LHCN-M2 (cell line): ENCODE results near the gene DENR. TPM values are rescaled to one million over a fixed set of nuclear protein-coding genes. Genes with fewer than 3 reads are reported as not detected.
"Not testable (repeated sequence)": the region's sequence is repeated elsewhere in the genome, so short reads cannot be mapped to it uniquely, and the experiment has no call there.

Source experiments
- DNase-seq: peaks from one replicate; pipeline ENCODE4 v3.0.0-alpha.2; 2012; ENCODE audit warnings: low read depth
- polyA plus RNA-seq: library from polyadenylated mRNA; unstranded; fragments of >200 nt; gene quantifications from one replicate; pipeline ENCODE4 v1.2.1, GENCODE V29; 2012; ENCODE audit warnings: missing spikeins
- total RNA-seq: library from RNA; depleted of rRNA; stranded (reverse); fragments of >200 nt; gene quantifications from 2 replicates; pipeline ENCODE4 v1.2.3, GENCODE V29; 2014; rRNA removed

DENR gene, protein sequence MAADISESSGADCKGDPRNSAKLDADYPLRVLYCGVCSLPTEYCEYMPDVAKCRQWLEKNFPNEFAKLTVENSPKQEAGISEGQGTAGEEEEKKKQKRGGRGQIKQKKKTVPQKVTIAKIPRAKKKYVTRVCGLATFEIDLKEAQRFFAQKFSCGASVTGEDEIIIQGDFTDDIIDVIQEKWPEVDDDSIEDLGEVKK
- total RNA-seq, result 46.4 and 48.8 TPM in 2 replicates
- 32.9 TPM for polyA plus RNA-seq

DNA sequence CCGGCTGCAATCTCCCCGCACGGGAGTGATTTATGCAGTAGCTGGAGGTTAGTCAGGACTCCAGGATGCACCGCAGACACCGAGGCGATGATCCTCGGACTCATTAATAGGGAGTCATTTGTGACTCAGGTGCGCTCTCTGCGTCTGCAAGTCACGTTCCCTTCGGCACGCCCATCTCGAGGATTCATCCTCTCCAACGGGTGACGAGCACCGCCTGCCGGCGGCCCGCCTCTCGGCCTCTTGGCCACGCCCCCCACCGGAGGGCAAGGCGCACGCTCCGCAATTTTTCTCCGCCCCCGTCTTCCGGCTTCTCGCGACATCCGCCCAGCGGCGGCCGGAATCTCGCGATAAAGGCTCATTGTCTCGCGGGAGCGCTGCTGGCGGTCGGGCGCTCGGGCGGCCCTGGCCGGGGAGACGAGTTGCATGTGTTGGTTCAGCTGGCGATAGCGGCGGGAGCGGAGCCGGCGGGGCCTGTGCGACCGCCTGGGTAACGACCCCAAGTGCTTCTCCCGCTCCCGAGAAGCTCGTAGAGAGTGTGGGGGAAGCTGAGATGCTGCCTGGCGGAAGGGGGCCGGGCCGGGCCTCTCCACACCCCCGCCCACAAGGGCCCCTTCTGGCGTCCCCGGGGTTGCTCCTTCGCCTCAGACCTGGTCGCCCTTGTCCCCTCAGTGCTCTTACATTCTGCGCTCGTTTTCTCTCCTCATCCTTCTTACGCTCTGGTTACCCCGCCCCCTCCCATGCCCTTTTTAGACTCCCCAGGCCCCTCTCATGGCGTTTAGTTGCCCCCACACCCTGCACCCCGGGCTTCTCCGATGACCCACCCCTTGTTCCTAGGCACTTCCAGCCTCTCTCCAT, at the start of gene DENR:
DENR (plus strand) TSS at position 361 of the 855 bp plus-strand sequence. CDS start 878 bp downstream, outside the sequence.
- DNase-seq, result peak; percentile 96

DNA sequence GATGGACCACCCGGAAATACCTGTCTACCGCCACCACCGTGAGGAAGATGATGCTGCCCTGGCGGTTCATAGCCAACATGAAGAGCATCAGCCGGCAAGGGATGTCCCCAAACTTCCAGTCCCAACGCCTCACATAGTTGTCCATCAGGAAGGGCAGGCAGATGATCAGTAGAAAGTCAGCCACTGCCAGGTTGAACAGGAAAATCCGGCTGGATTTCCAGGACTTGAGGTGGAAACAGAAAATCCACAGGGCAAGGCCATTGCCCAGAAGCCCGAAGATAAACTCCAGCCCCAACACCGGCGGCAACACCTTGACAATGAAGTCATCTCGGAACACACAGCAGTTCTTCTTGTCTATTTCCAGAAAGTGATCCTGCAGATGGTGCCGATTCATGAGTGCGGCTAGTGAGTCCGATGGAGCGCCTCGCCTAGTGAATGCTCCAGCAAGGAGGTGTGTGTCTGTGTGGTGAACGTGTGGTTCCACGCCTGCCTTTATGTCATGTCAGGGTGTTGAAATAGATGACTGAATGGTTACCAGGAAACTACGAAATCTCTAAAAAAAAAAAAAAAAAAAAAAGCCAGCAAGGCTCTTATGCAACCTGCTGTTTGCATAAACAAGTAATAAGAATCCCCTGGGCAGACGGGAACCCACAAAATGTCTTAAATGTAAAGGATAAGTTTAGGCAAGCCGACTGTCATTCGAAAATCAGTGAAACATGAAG, 49.6 kb upstream of the DENR start, which contains the start of gene HCAR2:
HCAR2 (minus strand) TSS at position 468 of the 722 bp plus-strand sequence; CDS start at position 394, 74 bp downstream.
- DNase-seq, result not testable (repeated sequence)

DNA sequence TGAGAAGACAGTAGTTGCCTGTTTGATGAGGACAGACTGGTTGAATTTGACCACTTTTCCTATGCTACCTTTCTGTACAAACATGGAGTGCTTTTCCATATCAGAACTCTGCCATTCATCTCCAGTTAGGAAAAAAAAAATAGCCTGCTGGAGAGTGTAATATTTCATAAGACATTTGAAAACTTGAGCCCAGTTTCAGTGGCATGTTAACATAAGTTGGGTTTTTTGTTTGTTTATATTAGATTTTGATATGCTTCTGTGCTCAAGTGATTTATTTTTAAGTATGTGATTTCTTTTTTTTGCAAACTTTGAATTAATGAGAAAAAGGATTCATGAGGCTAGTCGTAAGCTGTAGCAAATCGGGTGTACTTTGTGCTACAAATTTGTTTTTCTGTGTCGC, 48.8 kb upstream of the DENR start:
- DNase-seq, result not testable (repeated sequence)

DNA sequence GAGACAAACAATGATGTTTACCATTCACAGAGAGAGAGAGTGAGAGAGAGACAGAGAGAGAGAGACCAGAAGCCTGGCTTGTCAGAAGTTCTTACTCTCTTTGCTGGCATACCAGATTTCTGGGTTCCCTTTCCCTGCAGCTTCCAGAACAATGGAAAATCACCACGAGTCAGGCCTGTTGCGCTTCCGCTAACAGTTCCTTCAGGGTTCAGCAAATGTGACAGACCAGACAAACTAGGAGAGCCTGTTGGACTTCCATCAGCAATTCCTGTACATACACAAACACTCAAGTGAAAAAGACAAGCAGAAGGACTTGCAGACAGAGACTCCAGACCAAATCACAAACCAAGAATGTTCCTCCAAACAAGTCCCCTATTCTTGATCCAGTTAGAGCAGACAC, 43.3 kb upstream of the DENR start:
- DNase-seq, result not testable (repeated sequence)

DNA sequence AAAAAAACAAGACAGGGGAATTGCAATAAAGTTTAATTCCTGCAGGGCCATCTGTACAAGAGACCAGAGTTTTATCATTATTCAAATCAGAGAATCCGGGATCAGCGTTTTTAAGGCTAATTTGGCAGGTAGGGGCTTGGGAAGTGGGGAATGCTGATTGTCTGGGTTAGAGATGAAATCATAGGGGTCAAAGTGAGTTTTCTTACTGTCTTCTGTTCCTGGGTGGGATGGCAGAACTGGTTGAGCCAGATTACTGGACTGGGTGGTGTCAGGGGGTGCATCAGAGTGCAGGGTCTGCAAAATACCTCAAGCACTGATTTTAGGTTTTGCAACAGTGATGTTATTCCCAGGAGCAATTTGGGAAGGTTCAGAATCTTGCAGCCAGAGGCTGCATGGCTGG, 42.3 kb upstream of the DENR start:
- DNase-seq, result not testable (repeated sequence)

DNA sequence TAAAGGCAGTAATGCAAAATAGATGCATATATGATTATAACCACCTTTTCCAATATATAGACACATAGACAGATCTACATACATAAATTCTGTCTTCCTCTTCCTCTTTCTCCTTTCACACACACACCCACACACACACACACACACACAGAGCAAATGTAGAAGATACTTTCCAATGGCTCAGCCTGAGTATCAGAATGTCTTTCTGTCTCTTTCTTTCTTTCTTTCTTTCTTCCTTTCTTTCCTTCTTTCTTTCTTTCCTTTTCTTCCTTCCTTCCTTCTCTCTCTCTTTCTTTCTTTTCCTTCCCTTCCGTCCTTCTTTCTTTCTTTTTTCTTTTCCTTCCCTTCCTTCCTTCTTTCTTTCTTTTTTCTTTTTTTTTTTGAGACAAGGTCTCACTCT, 41.4 kb upstream of the DENR start:
- not testable (repeated sequence) for DNase-seq

DNA sequence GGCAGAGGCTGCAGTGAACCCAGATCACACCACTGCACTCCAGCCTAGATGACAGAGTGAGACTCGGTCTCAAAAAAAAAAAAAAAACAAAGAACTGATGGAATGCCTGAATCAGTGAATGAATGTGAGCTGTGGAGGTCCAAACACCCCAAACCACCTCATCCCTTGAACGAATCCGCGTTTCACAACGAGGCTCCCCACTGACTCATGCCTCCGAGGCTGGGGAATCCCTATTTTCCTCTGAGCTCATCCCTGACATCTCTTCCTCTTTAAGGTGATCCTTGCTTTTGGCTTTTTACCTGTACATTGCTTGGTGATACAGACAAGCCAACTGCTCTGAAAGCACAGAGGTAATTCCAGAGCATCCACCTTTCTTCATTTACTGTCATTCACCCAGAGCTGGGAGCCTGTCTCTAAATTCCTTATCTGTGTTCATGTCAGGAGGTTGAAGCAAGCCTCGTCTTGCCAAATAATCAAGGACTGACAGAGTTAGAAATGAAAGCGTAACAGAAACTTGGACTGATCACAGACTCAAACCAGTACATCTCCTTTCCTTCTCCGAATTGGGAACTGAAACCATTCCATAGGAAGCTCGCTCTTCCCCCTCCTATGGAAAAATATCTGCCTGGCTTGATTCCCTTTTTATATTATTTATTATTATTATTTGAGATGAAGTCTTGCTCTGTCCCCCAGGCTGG, 39.0 kb upstream of the DENR start:
- DNase-seq, result not testable (repeated sequence)

DNA sequence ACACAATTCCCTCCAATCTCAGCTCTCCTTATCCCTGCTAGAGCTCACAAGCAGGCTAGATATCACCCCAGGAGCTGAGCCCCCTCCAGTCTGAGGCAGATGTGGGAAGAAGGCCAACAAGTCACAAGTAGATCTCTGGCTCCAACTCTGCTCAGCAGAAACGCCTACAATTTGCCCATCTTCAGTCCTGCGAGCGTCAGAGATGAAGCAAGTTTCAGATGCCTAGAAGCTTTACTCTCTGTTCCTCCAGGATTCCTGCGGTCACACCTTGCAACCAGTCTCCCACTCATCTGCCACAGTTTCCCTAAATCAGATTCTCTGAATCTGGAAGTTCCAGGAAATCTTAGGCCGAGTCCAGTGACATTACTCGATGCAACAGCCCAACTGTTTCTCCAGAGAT, 37.4 kb upstream of the DENR start:
- not testable (repeated sequence) for DNase-seq

DNA sequence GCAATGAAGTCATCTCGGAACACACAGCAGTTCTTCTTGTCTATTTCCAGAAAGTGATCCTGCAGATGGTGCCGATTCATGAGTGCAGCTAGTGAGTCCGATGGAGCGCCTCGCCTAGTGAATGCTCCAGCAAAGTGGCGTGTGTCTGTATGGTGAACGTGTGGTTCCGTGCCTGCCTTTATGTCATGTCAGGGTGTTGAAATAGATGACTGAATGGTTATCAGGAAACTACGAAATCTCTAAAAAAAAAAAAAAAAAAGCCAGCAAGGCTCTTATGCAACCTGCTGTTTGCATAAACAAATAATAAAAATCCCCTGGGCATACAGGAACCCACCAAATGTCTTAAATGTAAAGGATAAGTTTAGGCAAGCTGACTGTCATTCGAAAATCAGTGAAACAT, 36.0 kb upstream of the DENR start, which contains the start of gene HCAR3:
HCAR3 (minus strand) TSS at position 154 of the 400 bp plus-strand sequence; CDS start at position 80, 74 bp downstream.
- DNase-seq, result not testable (repeated sequence)

DNA sequence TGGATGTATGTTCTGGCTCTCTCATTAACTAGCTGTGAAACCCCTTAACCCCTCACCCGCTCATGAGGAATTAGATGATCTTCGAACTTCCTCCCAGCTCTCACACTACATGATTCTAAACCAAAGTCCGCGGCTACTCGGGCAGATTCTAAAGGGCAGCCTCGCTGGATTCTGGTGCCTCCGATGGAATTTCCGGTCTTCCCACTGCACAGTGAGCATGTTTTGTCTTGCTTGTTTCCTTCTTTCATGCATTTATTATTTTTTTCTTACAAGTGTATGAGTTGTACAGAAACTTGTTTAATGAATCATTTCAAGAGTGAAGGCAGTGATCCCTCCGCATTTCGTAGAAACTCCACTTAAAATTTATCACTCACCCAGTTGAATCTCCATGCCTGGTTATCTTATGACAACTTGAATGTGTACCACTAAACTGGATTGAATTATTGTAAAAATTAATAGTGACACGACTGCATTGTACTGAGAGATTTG, 31.5 kb upstream of the DENR start:
- DNase-seq, result no peak

DNA sequence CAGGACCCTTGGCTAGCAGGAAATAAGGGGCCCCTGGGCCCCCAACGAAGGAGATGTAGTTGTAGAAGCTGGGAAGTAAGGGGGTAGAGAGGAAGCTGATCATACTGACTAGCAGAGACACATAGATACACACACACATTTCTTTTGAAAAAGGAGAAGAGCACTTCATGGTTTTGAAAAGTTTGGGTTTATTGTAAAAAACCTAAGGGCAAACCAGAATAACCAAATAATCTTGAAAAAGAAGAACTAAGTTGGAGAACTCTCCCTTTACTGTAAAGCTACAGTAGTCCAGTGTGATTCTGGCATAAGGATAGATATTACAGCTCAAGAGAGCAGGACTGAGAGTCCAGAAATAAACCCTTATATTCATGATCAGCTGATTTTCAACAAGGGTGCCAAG, 30.2 kb upstream of the DENR start:
- no peak for DNase-seq

DNA sequence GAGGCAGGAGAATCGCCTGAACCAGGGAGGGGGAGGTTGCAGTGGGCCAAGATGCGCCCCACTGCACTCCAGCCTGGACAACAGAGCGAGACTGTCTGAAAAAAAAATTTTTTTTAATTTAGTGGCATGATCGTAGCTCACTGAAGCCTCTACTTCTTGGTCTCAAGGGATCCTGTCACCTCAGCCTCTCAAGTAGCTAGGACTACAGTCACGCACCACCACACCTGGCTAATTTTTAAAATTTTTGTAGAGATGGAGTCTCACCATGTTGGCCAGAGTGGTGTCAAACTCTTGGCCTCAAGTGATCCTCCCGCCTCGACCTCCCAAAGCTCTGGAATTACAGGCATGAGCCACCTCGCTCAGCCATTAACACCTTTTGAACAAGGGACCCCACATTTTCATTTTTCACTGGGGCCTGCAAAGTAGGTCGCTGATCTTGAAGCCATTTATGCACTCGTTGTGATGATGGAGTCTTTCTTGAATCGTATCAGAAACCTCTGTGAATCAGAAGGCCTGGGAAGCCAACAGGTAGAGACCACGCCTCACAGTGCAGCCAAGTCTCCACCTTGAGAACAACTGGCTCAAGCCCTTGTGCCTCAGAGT, 27.9 kb upstream of the DENR start:
- DNase-seq, result no peak

DNA sequence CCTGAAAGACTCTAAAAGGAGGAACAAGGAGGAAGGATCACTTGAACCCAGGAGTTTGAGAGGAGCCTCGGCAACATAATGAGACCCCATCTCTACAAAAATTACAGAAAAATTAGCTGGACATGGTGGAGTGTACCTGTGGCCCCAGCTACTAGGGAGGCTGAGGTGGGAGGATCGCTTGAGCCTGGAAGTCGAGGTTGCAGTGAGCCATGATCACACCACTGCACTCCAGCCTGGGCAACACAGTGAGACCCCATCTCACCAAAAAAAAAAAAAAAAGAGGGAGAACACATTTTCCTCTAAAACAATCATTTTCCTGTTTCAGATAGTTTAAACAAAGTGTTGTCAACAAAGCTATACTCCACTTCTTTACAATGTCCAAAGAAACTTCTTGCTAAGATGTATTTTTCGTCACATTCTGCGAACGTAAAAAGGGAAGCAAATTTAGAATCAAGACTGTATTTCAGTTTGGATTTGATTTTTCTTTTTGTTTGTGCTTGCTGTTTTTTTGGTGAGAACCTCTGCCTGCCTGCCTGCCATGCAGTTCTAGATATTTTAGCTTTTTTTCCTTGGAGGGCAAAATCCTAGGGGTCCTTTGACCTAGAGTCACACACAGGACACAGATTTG, 27.1 kb upstream of the DENR start:
- no peak for DNase-seq

DNA sequence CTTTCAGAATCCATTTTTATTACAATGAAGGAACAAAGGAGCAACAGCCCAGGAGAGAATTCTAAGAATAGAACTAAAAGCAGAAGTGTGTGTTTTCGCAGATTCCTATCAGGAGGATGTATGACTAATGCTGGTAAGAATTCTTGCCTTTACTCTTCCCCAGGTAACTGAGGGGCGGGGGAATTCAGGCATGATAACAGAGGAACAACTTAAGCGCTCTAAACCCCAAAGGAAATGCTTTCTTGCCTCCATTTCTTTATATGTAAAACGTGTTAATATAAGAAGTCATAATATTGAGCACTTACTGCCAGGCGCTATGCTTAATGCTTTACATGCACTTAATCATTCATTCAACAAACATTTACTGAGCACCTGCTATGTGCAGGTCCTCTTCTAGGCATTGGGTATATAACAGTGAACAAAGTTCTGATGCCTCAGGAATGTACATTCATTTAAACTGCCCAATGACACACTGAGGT, 26.5 kb upstream of the DENR start:
- no peak for DNase-seq

DNA sequence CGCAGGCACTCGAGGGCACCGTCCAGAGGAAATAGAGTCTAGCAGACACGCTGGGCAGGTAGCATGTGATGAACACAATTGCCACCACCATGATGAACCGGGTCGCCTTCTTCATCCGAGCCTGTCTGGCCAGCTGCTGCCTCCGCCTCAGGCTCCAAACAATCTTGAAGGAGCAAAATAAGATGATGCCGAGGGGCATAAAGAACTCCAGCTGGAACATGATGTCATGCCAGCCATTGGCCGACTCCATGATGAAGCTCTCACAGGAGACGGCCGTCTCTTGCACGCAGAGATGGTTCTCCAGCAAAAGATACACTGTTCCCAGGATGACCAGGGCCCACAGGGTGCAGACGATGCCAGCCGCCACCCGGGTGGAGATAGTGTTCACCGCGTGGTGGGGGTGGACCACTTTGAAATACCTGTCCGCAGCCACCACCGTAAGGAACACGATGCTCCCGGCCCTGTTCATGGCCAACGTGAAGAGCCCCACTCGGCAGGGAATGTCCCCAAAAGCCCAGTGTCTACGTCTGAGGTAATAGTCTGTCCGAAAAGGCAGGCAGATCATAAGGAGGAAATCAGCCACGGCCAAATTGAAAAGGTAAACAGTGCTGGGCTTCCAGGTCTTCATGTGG, 22.9 kb upstream of the DENR start:
- no peak for DNase-seq

DNA sequence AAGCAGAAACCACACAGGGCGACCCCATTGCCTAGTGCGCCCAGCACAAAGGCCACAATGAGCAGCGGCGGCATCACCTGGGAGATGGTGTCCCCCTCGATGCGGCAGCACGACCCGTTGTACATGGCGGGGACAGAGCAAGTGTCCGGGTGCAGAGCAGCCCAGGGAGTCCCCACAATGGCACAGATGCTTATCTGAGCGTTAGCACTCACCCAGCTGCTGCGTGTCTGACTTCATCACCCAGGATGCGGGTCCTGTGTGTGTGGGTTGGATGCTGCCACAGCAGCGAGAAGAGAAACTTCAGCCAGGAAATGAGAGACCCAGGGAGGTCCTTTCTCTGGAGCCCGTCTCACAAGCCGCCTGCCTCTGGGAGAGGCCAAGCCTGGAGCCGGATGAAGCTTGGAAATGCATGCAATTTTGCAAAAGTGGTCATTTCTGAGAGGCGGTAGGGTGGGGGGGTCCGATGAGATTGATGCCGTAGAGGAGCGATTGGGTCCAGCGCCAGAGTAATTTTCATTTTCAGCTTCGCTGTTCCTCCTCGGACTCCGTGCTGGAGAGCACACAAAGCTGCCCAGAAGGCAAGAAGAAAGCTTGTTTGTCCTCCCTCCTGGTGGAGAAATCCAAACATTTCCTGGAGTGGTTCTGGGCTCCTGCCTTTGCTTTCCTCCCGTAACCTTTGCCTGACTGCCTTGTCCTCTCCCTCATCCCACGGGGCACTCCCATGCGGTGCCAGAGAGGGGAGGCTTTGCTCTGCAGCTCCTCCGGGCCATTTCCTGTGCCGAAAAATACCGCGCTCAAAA, 22.2 kb upstream of the DENR start, which contains the start of gene HCAR1:
HCAR1 (minus strand) TSS at position 630 of the 800 bp plus-strand sequence; CDS start at position 125, 505 bp downstream.
- DNase-seq, result no peak

DNA sequence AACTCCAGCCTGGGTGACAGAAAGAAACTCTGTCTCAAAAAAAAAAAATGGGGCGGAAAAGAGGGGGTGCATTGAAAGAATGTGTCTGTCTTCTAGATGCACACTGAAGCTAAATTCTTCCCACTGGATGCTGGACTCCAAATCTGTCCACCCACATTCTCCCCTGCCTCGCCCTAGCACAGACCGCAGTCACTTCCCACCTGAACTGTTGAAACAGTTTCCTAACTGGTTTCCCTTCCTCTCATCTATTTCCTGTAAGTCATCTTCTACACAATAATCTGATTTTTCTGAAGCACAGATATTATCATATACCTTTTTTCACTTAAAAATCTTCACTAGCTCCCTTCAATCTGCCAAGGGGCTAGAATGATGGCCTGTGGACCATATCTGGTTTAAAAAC, 20.5 kb upstream of the DENR start:
- DNase-seq, result no peak

DNA sequence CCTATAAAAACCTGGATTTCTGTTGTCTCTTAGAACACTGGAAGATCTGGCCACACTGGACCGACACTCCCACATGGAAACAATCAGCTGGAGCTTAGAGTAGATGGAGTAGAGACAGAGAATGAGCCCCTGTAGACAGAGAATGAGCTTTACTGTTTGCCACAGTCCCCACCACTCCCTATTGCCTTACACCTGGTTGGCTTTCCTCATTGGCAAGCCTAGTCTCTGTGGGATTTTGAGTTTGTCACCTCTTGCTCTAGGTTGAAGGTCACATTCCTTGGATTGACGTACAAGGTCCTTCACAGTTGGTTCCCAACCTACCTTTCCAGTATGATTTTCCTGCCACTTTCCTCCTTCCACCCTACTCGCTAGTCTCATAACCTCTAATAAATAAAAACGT, 20.0 kb upstream of the DENR start:
- DNase-seq, result no peak

DNA sequence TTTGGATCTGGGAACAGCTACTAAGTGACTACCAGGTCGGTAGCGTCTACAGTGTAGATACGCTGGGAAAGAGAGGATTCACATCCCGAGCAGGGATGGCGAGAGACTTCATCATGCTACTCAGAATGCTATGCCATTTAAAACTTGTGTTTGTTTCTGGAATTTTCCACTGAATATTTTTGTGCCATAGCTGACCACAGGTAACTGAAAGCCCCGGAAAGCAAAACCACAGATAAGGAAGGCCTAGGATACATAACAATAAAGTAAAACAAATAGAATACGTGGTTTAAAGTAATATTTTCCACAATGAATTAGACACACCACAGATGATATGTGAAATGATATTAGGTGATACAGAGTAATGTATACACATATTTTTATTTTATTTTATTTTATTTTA, 14.1 kb upstream of the DENR start:
- DNase-seq, result no peak
